ENCODE measurements around the gene PCYT1A.

The PCYT1A gene

DNA sequence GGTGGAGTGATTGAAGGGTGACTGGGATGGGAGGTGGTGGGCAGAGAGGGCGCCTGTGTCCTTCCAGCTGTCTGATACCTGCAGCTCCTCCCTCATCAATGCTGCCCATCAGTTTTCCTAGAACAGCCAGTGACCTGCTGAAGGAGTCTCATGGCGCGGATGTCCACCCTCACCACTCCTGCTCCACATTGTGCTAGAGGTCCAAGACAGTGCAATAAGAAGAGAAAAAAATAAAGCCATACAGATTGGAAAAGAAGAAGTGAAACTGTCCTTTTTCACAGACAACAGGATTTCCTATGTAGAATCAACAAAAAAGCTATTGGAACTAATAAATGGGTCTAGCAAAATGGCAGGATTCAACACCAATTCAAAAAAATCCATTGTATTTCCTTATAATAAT lies 83.7 kb downstream of the PCYT1A start:
- TF ChIP-seq, protein P1, sequence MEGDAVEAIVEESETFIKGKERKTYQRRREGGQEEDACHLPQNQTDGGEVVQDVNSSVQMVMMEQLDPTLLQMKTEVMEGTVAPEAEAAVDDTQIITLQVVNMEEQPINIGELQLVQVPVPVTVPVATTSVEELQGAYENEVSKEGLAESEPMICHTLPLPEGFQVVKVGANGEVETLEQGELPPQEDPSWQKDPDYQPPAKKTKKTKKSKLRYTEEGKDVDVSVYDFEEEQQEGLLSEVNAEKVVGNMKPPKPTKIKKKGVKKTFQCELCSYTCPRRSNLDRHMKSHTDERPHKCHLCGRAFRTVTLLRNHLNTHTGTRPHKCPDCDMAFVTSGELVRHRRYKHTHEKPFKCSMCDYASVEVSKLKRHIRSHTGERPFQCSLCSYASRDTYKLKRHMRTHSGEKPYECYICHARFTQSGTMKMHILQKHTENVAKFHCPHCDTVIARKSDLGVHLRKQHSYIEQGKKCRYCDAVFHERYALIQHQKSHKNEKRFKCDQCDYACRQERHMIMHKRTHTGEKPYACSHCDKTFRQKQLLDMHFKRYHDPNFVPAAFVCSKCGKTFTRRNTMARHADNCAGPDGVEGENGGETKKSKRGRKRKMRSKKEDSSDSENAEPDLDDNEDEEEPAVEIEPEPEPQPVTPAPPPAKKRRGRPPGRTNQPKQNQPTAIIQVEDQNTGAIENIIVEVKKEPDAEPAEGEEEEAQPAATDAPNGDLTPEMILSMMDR (conservative IDR thresholded peaks at IDR 0.05; ENCODE audit: low read depth, low read length): no peak
- DNase-seq (ENCODE audit: low read depth): no peak
- H3K4me3 ChIP-seq (ENCODE audit: low read depth, low read length): no peak overlapping the region

DNA sequence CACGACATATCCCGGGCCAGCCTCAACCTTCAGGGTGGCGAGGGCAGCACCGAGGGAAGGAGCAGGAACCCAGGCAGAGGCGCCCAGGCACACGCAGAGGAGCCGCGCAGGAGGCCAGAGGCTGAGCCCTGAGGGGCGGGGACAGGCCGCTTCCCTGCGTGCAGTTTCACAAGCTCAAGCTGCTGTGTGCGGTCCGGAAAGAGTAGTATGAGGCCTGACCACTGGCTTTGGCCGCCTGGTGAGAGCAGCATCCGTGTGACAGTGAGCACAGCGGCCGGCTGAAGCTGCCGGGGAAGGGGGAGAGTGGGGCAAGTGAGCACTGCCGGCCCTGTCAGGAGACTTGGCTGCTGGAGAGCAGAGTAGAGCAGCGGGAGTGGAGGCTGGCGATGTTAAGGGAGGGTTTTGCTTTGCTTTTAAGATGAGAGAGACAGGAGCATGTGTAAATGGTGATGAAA lies 85.0 kb downstream of the PCYT1A start:
- H3K4me3 ChIP-seq (ENCODE audit: low read depth, low read length): peak overlapping the region; percentile 43
- peak; percentile 94 for DNase-seq (ENCODE audit: low read depth)
- TF ChIP-seq, protein P1 (conservative IDR thresholded peaks at IDR 0.05; ENCODE audit: low read depth, low read length): no peak

- DNase-seq (ENCODE audit: low read depth): no peak
These were observed 88.5 kb downstream of the PCYT1A start for GRCh38 chr3:196198771-196199753.

DNA sequence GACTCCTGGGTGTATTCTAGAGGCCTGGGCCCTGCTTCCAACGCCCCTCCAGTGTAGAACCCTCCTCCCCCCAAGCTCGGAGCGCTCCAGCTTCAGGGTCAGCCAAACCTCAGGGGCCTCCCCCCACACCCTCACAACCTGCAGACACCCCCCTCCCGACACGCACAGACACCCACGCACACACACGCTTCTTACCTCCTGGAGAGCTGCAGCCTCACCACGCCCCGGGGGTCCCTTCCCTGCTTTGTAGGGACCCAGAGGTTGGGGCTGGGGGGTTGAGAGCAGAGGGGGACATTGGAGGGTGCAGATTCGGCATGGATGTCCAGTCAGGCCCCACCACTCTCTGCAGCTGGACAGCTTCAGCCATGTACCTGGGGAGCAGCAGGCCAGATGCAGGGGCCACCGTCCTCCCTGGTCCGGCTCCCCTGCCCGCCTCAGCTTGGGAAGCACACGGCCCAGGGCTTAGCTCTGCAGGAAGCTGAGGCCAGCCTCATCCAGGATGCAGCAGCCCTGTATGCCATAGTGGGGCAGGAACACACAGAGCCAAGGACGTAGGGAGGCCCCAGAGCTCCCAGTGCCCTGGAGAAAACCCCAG lies 89.3 kb downstream of the PCYT1A start:
- DNase-seq (ENCODE audit: low read depth): no peak
- TF ChIP-seq, protein P1 (conservative IDR thresholded peaks at IDR 0.05; ENCODE audit: low read depth, low read length): no peak
- H3K4me3 ChIP-seq (ENCODE audit: low read depth, low read length): no peak overlapping the region

More at GRCh38 chr3:196198771-196199753, 88.5 kb downstream of the PCYT1A start:
- TF ChIP-seq, protein P1 (conservative IDR thresholded peaks at IDR 0.05; ENCODE audit: low read depth, low read length): peak; percentile 39
- no peak overlapping the region for H3K4me3 ChIP-seq (ENCODE audit: low read depth, low read length)

GRCh38 chr3:196197524-196197923 lies 90.0 kb downstream of the PCYT1A start:
- TF ChIP-seq, protein P1 (conservative IDR thresholded peaks at IDR 0.05; ENCODE audit: low read depth, low read length): no peak
- DNase-seq (ENCODE audit: low read depth): no peak
- H3K4me3 ChIP-seq (ENCODE audit: low read depth, low read length): no peak overlapping the region

- DNase-seq (ENCODE audit: low read depth): no peak
- TF ChIP-seq, protein P1 (conservative IDR thresholded peaks at IDR 0.05; ENCODE audit: low read depth, low read length): no peak
- H3K4me3 ChIP-seq (ENCODE audit: low read depth, low read length): no peak overlapping the region
These were observed 91.8 kb downstream of the PCYT1A start for GRCh38 chr3:196195664-196196265.
